Measurements from ENCODE around the gene COL4A5. TPM values are rescaled to one million over a fixed set of nuclear protein-coding genes. Genes with fewer than 3 reads are reported as not detected.

Gene COL4A5
- total RNA-seq, 1 experiment from 2014 or later, result 51.3 TPM

- Mint-ChIP-seq H3K27ac (0 out of 7 replicates have a peak overlapping the region, but pooled peaks of 1 of the 3 experiments have one; percentile 13), H3K4me3 (no peak overlapping the region), H3K27me3 (ENCODE audit: low read depth) (peaks cover 6% of the 10 kb centered on the region), H3K36me3 (ENCODE audit: insufficient read depth in 1 of 3, low read depth in 3 of 3) (peaks cover 0 to 2% (median 0%) of the 10 kb centered on the region in 3 experiments; a peak in 1 of 7 replicates), H3K4me1 (peaks cover 36 to 44% of the 10 kb centered on the region in 2 experiments), H3K9me3 (no peaks in the 10 kb centered on the region)
- H2BK120ac ChIP-seq (ENCODE audit: low read depth, low read length, poor library complexity, severe bottlenecking), result no peak overlapping the region
- no peaks in the 10 kb centered on the region for H3K23me2 ChIP-seq (ENCODE audit: insufficient read length, low read depth, low read length, poor library complexity, severe bottlenecking)
- no peak overlapping the region for H3K27ac ChIP-seq (ENCODE audit: insufficient read length, low read depth, low read length)
- no peaks in the 10 kb centered on the region for H3K79me1 ChIP-seq (ENCODE audit: insufficient read depth, low read depth, low read length, poor library complexity, severe bottlenecking)
- no peak overlapping the region for H3K18ac ChIP-seq (ENCODE audit: insufficient read length, low read depth, low read length)
- H3K9me3 ChIP-seq (ENCODE audit: control insufficient read depth, low read depth, low read length), result no peaks in the 10 kb centered on the region
- H3K4me1 ChIP-seq (ENCODE audit: insufficient read depth, low read length), result no peaks in the 10 kb centered on the region; the same call in 1 of the 2 replicates
- H3T11ph ChIP-seq (ENCODE audit: low read length), result no peak overlapping the region
- no peak overlapping the region for H2BK12ac ChIP-seq (ENCODE audit: insufficient read length, low read depth, low read length)
- no peak overlapping the region for H2AFZ ChIP-seq (ENCODE audit: low read length)
- H2BK20ac ChIP-seq (ENCODE audit: low read depth, low read length, poor library complexity, severe bottlenecking), result no peak overlapping the region
- no peaks in the 10 kb centered on the region for H3K27me3 ChIP-seq (ENCODE audit: insufficient read depth, low read length)
- H3K4ac ChIP-seq (ENCODE audit: low read depth, low read length), result no peak overlapping the region
- no CpG with 5 or more reads among the region's 1 CpG for WGBS (ENCODE audit: extremely low coverage, insufficient read length, low lambda C conversion rate)
- H4K8ac ChIP-seq (replicated peaks; ENCODE audit: insufficient read length, low read depth, low read length), result no peak overlapping the region
- H3K9ac ChIP-seq (ENCODE audit: extremely low read depth, insufficient read length, low read length), result no peak overlapping the region
- H3K56ac ChIP-seq (ENCODE audit: insufficient read length, low read depth, low read length), result no peak overlapping the region
- no peak overlapping the region for H3K4me2 ChIP-seq (ENCODE audit: insufficient read depth, insufficient read length, low read length)
- H3K79me2 ChIP-seq (ENCODE audit: insufficient read depth, low read length), result no peaks in the 10 kb centered on the region
- no peak overlapping the region for H3K23ac ChIP-seq (ENCODE audit: insufficient read length, low read depth, low read length)
- H4K5ac ChIP-seq (ENCODE audit: insufficient read length, low read depth, low read length), result no peak overlapping the region
- H3K14ac ChIP-seq (ENCODE audit: insufficient read depth, low read length), result no peak overlapping the region
- no peak for TF ChIP-seq CTCF (conservative IDR thresholded peaks at IDR 0.05)
- H4K20me1 ChIP-seq (ENCODE audit: control insufficient read depth, insufficient read depth, insufficient read length), result no peaks in the 10 kb centered on the region
- H2BK5ac ChIP-seq (ENCODE audit: insufficient read length, low read length), result no peak overlapping the region
- H2BK15ac ChIP-seq (ENCODE audit: low read depth, low read length), result no peak overlapping the region
- DNase-seq, result no peak
- no peak overlapping the region for H2AK5ac ChIP-seq (ENCODE audit: insufficient read length, low read length)
- H4K91ac ChIP-seq (ENCODE audit: insufficient read length, low read depth, low read length), result no peak overlapping the region
Observed at GRCh38 chrX:108420481-108420880, 19.2 kb upstream of the COL4A5 start.

All from H9 (cell line).